ENCODE results near the gene SRL.

DNA sequence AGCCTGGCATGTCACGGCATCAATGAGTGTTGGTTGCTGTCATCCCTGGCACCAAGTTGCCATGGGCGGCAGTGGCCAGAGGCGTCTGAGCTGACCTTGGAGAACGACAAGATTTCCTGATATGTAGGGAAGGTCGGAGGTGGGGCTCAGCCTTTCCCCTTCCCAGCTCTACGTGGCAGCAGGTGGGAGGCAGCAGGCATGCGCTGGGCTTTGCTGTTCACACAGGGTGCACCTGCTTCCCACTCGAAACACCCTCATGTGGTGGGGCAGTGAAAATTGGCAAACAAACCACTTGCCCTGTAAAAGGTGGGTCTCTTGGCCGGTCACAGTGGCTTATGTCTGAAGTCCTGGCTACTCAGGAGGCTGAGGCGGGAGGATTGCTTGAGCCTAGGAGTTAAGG is 43.3 kb upstream of the SRL start:
- no peak for TF ChIP-seq POLR2A (IDR thresholded peaks at IDR 0.05)
- TF ChIP-seq CTCF (IDR thresholded peaks at IDR 0.05) = no peak

Data from body of pancreas (tissue), 4 donors.